ENCODE measurements around the gene MATN4. TPM values are rescaled to one million over a fixed set of nuclear protein-coding genes. Genes with fewer than 3 reads are reported as not detected.
"Not testable (repeated sequence)": the region's sequence is repeated elsewhere in the genome, so short reads cannot be mapped to it uniquely, and the experiment has no call there.

MATN4 gene
- not detected for total RNA-seq (2021; fragmentation: NEBNext Ultra II Directional; extraction: Animal tissue kit (Norgen Biotek cat#: 25700))
- long read RNA-seq = 0 reads

- 0 out of 2 replicates have a peak, but pooled peaks have one; percentile 7 for TF ChIP-seq CTCF (IDR thresholded peaks at IDR 0.05)
- Mint-ChIP-seq H3K27ac (no peak within 1 kb of the TSS), H3K27me3 (ENCODE audit: insufficient read depth) (peaks cover 29% of the 10 kb centered on the region), H3K36me3 (ENCODE audit: low read depth) (no peaks in the 10 kb centered on the region), H3K4me1 (ENCODE audit: low read depth) (peaks cover 21% of the 10 kb centered on the region), H3K9me3 (no peaks in the 10 kb centered on the region; the same call in 1 of the 2 replicates), H3K4me3 (no peak within 1 kb of the TSS)
- DNase-seq = no peak
These were observed at the start of gene MATN4 for GRCh38 chr20:45308117-45308778. MATN4 (minus strand) TSS chr20:45308299; CDS start chr20:45305582, 2,717 bp downstream.

- no peaks in the 10 kb centered on the region for H3K9me3 Mint-ChIP-seq
- peaks cover 61% of the 10 kb centered on the region for H3K4me1 Mint-ChIP-seq (ENCODE audit: low read depth)
- DNase-seq = peak; percentile 72
- peak overlapping the region; percentile 70 for H3K27ac Mint-ChIP-seq
- peak overlapping the region; percentile 62 for H3K4me3 Mint-ChIP-seq
- no peak for TF ChIP-seq CTCF (IDR thresholded peaks at IDR 0.05)
- H3K27me3 Mint-ChIP-seq (ENCODE audit: insufficient read depth) = no peaks in the 10 kb centered on the region
- no peaks in the 10 kb centered on the region for H3K36me3 Mint-ChIP-seq (ENCODE audit: low read depth)
These were observed 47.3 kb upstream of the MATN4 start for GRCh38 chr20:45355209-45356084.

- Mint-ChIP-seq H3K9me3 (no peaks in the 10 kb centered on the region), H3K4me1 (ENCODE audit: low read depth) (peaks cover 53% of the 10 kb centered on the region), H3K4me3 (peak overlapping the region; percentile 62), H3K27me3 (ENCODE audit: insufficient read depth) (no peaks in the 10 kb centered on the region), H3K36me3 (ENCODE audit: low read depth) (no peaks in the 10 kb centered on the region), H3K27ac (peak overlapping the region; percentile 70)
- no peak for DNase-seq
- no peak for TF ChIP-seq CTCF (IDR thresholded peaks at IDR 0.05)
These were observed 46.5 kb upstream of the MATN4 start for GRCh38 chr20:45354423-45355208.

GRCh38 chr20:45353746-45354145 is 45.6 kb upstream of the MATN4 start:
- H3K27ac Mint-ChIP-seq = peak overlapping the region; percentile 70; the same call in 1 of the 2 replicates
- H3K27me3 Mint-ChIP-seq (ENCODE audit: insufficient read depth) = no peaks in the 10 kb centered on the region
- TF ChIP-seq CTCF (IDR thresholded peaks at IDR 0.05) = no peak
- no peak for DNase-seq
- no peaks in the 10 kb centered on the region for H3K36me3 Mint-ChIP-seq (ENCODE audit: low read depth)
- H3K9me3 Mint-ChIP-seq = no peaks in the 10 kb centered on the region
- no peak overlapping the region for H3K4me3 Mint-ChIP-seq
- peaks cover 46% of the 10 kb centered on the region for H3K4me1 Mint-ChIP-seq (ENCODE audit: low read depth)

- no peaks in the 10 kb centered on the region for H3K9me3 Mint-ChIP-seq
- H3K36me3 Mint-ChIP-seq (ENCODE audit: low read depth) = no peaks in the 10 kb centered on the region
- DNase-seq = no peak
- H3K4me1 Mint-ChIP-seq (ENCODE audit: low read depth) = peaks cover 40% of the 10 kb centered on the region
- no peaks in the 10 kb centered on the region for H3K27me3 Mint-ChIP-seq (ENCODE audit: insufficient read depth)
- TF ChIP-seq CTCF (IDR thresholded peaks at IDR 0.05) = no peak
- H3K4me3 Mint-ChIP-seq = no peak overlapping the region
- no peak overlapping the region for H3K27ac Mint-ChIP-seq
These were observed 44.6 kb upstream of the MATN4 start for GRCh38 chr20:45352729-45353128.

- not testable (repeated sequence) for H3K4me3 Mint-ChIP-seq; H3K9me3 Mint-ChIP-seq; H3K27me3 Mint-ChIP-seq (ENCODE audit: insufficient read depth); DNase-seq; H3K36me3 Mint-ChIP-seq (ENCODE audit: low read depth); H3K27ac Mint-ChIP-seq
- peaks cover 40% of the 10 kb centered on the region for H3K4me1 Mint-ChIP-seq (ENCODE audit: low read depth)
These were observed 42.7 kb upstream of the MATN4 start for GRCh38 chr20:45350795-45351194.

Data from HFFc6 (cell line).